ENCODE measurements around the gene RPTOR. TPM values are rescaled to one million over a fixed set of nuclear protein-coding genes. Genes with fewer than 3 reads are reported as not detected.
A peak's percentile ranks its signal among the peaks of the same experiment; 100 is the strongest.
"Not testable (repeated sequence)": the region's sequence is repeated elsewhere in the genome, so short reads cannot be mapped to it uniquely, and the experiment has no call there.

Gene RPTOR
- total and polyA plus RNA-seq, 4 experiments from 2014 or later, result 2.4 to 51.8 (median 29.6) TPM

DNA sequence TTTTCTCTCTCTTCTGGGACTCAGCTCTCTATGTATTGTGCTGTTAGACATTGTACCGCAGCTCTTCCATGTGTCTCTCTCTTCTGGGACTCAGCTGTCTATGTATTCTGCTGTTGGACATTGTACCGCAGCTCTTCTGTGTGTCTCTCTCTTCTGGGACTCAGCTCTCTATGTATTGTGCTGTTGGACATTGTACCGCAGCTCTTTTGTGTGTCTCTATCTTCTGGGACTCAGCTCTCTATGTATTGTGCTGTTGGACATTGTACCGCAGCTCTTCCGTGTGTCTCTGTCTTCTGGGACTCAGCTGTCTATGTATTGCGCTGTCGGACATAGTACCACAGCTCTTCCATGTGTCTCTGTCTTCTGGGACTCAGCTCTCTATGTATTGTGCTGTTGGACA lies 84.2 kb downstream of the RPTOR start:
- H3K9me3 Mint-ChIP-seq; CTCF ChIA-PET (ENCODE audit: partially characterized antibody); H3K4me3 ChIP-seq (ENCODE audit: low read length in 2 of 2); intact Hi-C loops (cut with micrococcal nuclease); H3K27me3 ChIP-seq (ENCODE audit: insufficient read depth, low read length); H3K4me3 Mint-ChIP-seq; H3K36me3 ChIP-seq (ENCODE audit: insufficient read depth, low read length); POLR2A ChIA-PET (ENCODE audit: partially characterized antibody); H3K27ac ChIP-seq (ENCODE audit: low read depth, low read length); H3K9me3 ChIP-seq (ENCODE audit: control insufficient read depth in 1 of 2, low read length in 2 of 2); H3K27me3 Mint-ChIP-seq; H3K27ac Mint-ChIP-seq; DNase-seq; H3K4me1 ChIP-seq (ENCODE audit: insufficient read depth, low read length): not testable (repeated sequence)
- Mint-ChIP-seq H3K36me3 (peaks cover 15 to 19% of the 10 kb centered on the region in 2 donors), H3K4me1 (peaks cover 11 to 18% (median 12%) of the 10 kb centered on the region in 4 donors)

DNA sequence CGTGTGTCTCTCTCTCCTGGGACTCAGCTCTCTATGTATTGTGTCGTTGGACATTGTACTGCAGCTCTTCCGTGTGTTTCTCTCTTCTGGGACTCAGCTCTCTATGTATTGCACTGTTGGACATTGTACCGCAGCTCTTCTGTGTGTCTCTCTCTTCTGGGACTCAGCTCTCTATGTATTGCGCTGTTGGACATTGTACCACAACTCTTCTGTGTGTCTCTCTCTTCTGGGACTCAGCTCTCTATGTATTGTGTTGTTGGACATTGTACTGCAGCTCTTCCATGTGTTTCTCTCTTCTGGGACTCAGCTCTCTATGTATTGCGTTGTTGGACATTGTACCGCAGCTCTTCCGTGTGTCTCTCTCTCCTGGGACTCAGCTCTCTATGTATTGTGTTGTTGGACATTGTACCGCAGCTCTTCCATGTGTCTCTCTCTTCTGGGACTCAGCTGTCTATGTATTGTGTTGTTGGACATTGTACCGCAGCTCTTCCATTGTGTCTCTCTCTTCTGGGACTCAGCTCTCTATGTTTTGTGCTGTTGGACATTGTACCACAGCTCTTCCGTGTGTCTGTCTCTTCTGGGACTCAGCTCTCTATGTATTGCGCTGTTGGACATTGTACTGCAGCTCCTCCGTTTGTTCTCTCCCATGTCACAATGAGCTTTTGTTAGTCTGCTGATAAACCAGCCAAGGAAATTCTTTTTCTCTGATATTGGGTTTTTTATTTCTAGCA lies 84.8 kb downstream of the RPTOR start:
- no peaks in the 10 kb centered on the region for H3K27me3 Mint-ChIP-seq
- H3K27ac Mint-ChIP-seq, result no peak overlapping the region
- Histone ChIP-seq H3K27ac (ENCODE audit: low read depth, low read length) (no peak overlapping the region), H3K4me3 (ENCODE audit: low read length in 2 of 2) (no peak overlapping the region), H3K27me3 (ENCODE audit: insufficient read depth, low read length) (no peaks in the 10 kb centered on the region), H3K36me3 (ENCODE audit: insufficient read depth, low read length) (peaks cover 4% of the 10 kb centered on the region), H3K9me3 (ENCODE audit: control insufficient read depth in 1 of 2, low read length in 2 of 2) (no peaks in the 10 kb centered on the region), H3K4me1 (ENCODE audit: insufficient read depth, low read length) (no peaks in the 10 kb centered on the region)
- ChIA-PET POLR2A (ENCODE audit: partially characterized antibody) (no interaction called here), CTCF (ENCODE audit: partially characterized antibody) (interaction anchor here (1.0 kb wide), 1 partner anchor 54 kb away, joined by 3 read pairs; no protein-coding TSS in a partner anchor)
- H3K9me3 Mint-ChIP-seq, result no peaks in the 10 kb centered on the region
- H3K36me3 Mint-ChIP-seq, result peaks cover 15 to 19% of the 10 kb centered on the region in 2 donors
- peaks cover 11 to 19% (median 12%) of the 10 kb centered on the region in 4 donors for H3K4me1 Mint-ChIP-seq
- intact Hi-C loops (cut with micrococcal nuclease), result no loop called here
- no peak for DNase-seq
- no peak overlapping the region for H3K4me3 Mint-ChIP-seq

- peak overlapping the region in 2 of 7 donors; percentile 48 to 87 for H3K27ac Mint-ChIP-seq
- H3K27me3 ChIP-seq (ENCODE audit: insufficient read depth, low read length), result no peaks in the 10 kb centered on the region
- no peak overlapping the region for H3K4me3 Mint-ChIP-seq
- peaks cover 11 to 13% of the 10 kb centered on the region in 2 donors for H3K36me3 Mint-ChIP-seq
- no peak overlapping the region for H3K4me3 ChIP-seq (ENCODE audit: low read length in 2 of 2)
- no peak for DNase-seq
- H3K36me3 ChIP-seq (ENCODE audit: insufficient read depth, low read length), result peaks cover 4% of the 10 kb centered on the region
- H3K4me1 ChIP-seq (ENCODE audit: insufficient read depth, low read length), result no peaks in the 10 kb centered on the region
- ChIA-PET POLR2A (ENCODE audit: partially characterized antibody) (no interaction called here), CTCF (ENCODE audit: partially characterized antibody) (no interaction called here)
- H3K27me3 Mint-ChIP-seq, result no peaks in the 10 kb centered on the region
- H3K9me3 ChIP-seq (ENCODE audit: control insufficient read depth in 1 of 2, low read length in 2 of 2), result no peaks in the 10 kb centered on the region
- no peak overlapping the region for H3K27ac ChIP-seq (ENCODE audit: low read depth, low read length)
- intact Hi-C loops (cut with micrococcal nuclease), result no loop called here
- H3K4me1 Mint-ChIP-seq, result peaks cover 12 to 25% (median 19%) of the 10 kb centered on the region in 4 donors
- peaks cover 0 to 4% (median 0%) of the 10 kb centered on the region in 8 donors for H3K9me3 Mint-ChIP-seq
These were observed 86.0 kb downstream of the RPTOR start for GRCh38 chr17:80630560-80631120.

- no peaks in the 10 kb centered on the region for H3K27me3 ChIP-seq (ENCODE audit: insufficient read depth, low read length)
- intact Hi-C loops (cut with micrococcal nuclease), result no loop called here
- no peak for DNase-seq
- peak overlapping the region in 6 of 7 donors; percentile 48 to 87 (median 71) for H3K27ac Mint-ChIP-seq
- POLR2A ChIA-PET (ENCODE audit: partially characterized antibody), result no interaction called here
- H3K9me3 Mint-ChIP-seq, result peaks cover 0 to 4% (median 0%) of the 10 kb centered on the region in 8 donors
- CTCF ChIA-PET (ENCODE audit: partially characterized antibody), result interaction anchor here (1.5 kb wide), 1 partner anchor 13 kb away, joined by 4 read pairs; no protein-coding TSS in a partner anchor
- H3K4me3 Mint-ChIP-seq, result no peak overlapping the region
- H3K4me1 Mint-ChIP-seq, result peaks cover 12 to 27% (median 19%) of the 10 kb centered on the region in 4 donors
- no peaks in the 10 kb centered on the region for H3K27me3 Mint-ChIP-seq
- H3K36me3 Mint-ChIP-seq, result peaks cover 8 to 9% of the 10 kb centered on the region in 2 donors
- H3K9me3 ChIP-seq (ENCODE audit: control insufficient read depth in 1 of 2, low read length in 2 of 2), result no peaks in the 10 kb centered on the region
- no peak overlapping the region for H3K4me3 ChIP-seq (ENCODE audit: low read length in 2 of 2)
- H3K4me1 ChIP-seq (ENCODE audit: insufficient read depth, low read length), result no peaks in the 10 kb centered on the region
- peaks cover 4% of the 10 kb centered on the region for H3K36me3 ChIP-seq (ENCODE audit: insufficient read depth, low read length)
- H3K27ac ChIP-seq (ENCODE audit: low read depth, low read length), result no peak overlapping the region
These were observed 86.8 kb downstream of the RPTOR start for GRCh38 chr17:80631142-80632045.

- peak overlapping the region in 3 of 7 donors; percentile 48 to 80 (median 53) for H3K27ac Mint-ChIP-seq
- H3K4me3 Mint-ChIP-seq, result no peak overlapping the region
- H3K27me3 Mint-ChIP-seq, result no peaks in the 10 kb centered on the region
- no peak overlapping the region for H3K27ac ChIP-seq (ENCODE audit: low read depth, low read length)
- H3K4me3 ChIP-seq (ENCODE audit: low read length in 2 of 2), result no peak overlapping the region
- intact Hi-C loops (cut with micrococcal nuclease), result no loop called here
- peaks cover 4% of the 10 kb centered on the region for H3K36me3 ChIP-seq (ENCODE audit: insufficient read depth, low read length)
- no peaks in the 10 kb centered on the region for H3K9me3 ChIP-seq (ENCODE audit: control insufficient read depth in 1 of 2, low read length in 2 of 2)
- H3K9me3 Mint-ChIP-seq, result peaks cover 0 to 4% (median 0%) of the 10 kb centered on the region in 8 donors
- peaks cover 12 to 27% (median 23%) of the 10 kb centered on the region in 4 donors for H3K4me1 Mint-ChIP-seq
- peaks cover 4 to 5% of the 10 kb centered on the region in 2 donors for H3K36me3 Mint-ChIP-seq
- POLR2A ChIA-PET (ENCODE audit: partially characterized antibody), result no interaction called here
- CTCF ChIA-PET (ENCODE audit: partially characterized antibody), result interaction anchor here (1.5 kb wide), 1 partner anchor 14 kb away, joined by 4 read pairs; no protein-coding TSS in a partner anchor
- H3K4me1 ChIP-seq (ENCODE audit: insufficient read depth, low read length), result no peaks in the 10 kb centered on the region
- H3K27me3 ChIP-seq (ENCODE audit: insufficient read depth, low read length), result no peaks in the 10 kb centered on the region
- no peak for DNase-seq
These were observed 87.5 kb downstream of the RPTOR start for GRCh38 chr17:80632046-80632581.

GRCh38 chr17:80633207-80633606 lies 88.6 kb downstream of the RPTOR start:
- Histone ChIP-seq H3K36me3 (ENCODE audit: insufficient read depth, low read length) (no peaks in the 10 kb centered on the region), H3K4me1 (ENCODE audit: insufficient read depth, low read length) (no peaks in the 10 kb centered on the region), H3K4me3 (ENCODE audit: low read length in 2 of 2) (no peak overlapping the region), H3K27ac (ENCODE audit: low read depth, low read length) (no peak overlapping the region), H3K9me3 (ENCODE audit: control insufficient read depth in 1 of 2, low read length in 2 of 2) (no peaks in the 10 kb centered on the region), H3K27me3 (ENCODE audit: insufficient read depth, low read length) (no peaks in the 10 kb centered on the region)
- DNase-seq, result no peak
- no peaks in the 10 kb centered on the region for H3K27me3 Mint-ChIP-seq
- peaks cover 0 to under 1% of the 10 kb centered on the region in 2 donors for H3K36me3 Mint-ChIP-seq
- peaks cover 0 to 4% (median 0%) of the 10 kb centered on the region in 8 donors for H3K9me3 Mint-ChIP-seq
- POLR2A ChIA-PET (ENCODE audit: partially characterized antibody), result no interaction called here
- intact Hi-C loops (cut with micrococcal nuclease), result no loop called here
- H3K27ac Mint-ChIP-seq, result peak overlapping the region in 1 of 7 donors; percentile 32
- H3K4me1 Mint-ChIP-seq, result peaks cover 12 to 34% (median 25%) of the 10 kb centered on the region in 4 donors
- CTCF ChIA-PET (ENCODE audit: partially characterized antibody), result interaction anchor here (1.0 to 1.5 kb wide), 2 partner anchors 15 to 98 kb away, joined by 3 to 4 read pairs; no protein-coding TSS in a partner anchor
- H3K4me3 Mint-ChIP-seq, result no peak overlapping the region

Data from CD4-positive, alpha-beta memory T cell (primary cell).